H1 (cell line): Measurements from ENCODE around the gene TFF3. TPM values are rescaled to one million over a fixed set of nuclear protein-coding genes. Genes with fewer than 3 reads are reported as not detected.

Experiments
- CTCF ChIA-PET: fragments of 300-600 bp; sonication (Branson Sonifier 250); formaldehyde crosslinking; loops from one replicate; lab custom pipeline; 2021; ENCODE audit not compliant: partially characterized antibody; lab: Charles Lee
- POLR2A ChIA-PET: fragments of 300-600 bp; sonication (Branson Sonifier 250); formaldehyde crosslinking; loops from one replicate; lab custom pipeline; 2021; ENCODE audit warnings: inconsistent platforms; ENCODE audit not compliant: partially characterized antibody; lab: Charles Lee
- DNase-seq, 2 experiments: peaks; one replicate each; pipeline versions ENCODE4 v3.0.0 to v3.0.0-alpha.2; 2010 to 2022; ENCODE audit warnings: low spot score in 2 of 2, low read depth in 1 of 2, mixed read lengths in 1 of 2
- FAIRE-seq: peaks from 2 replicates; lab custom pipeline; 2011; peaks lifted over from hg19 to GRCh38; lab: Jason Lieb, UNC
- H2AFZ ChIP-seq: 2 replicates; pipeline ENCODE4 v1.8.1; 2012; ENCODE audit warnings: low read length, inconsistent platforms
- H2AK5ac ChIP-seq: 2 replicates; pipeline ENCODE4 v1.6.1; 2013; ENCODE audit warnings: low read depth, low read length
- H2BK120ac ChIP-seq: replicated peaks from 2 replicates; pipeline ENCODE3; 2013; ENCODE audit warnings: low read depth, low read length, inconsistent platforms
- H2BK12ac ChIP-seq: 2 replicates; pipeline ENCODE4 v1.6.1; 2013; ENCODE audit warnings: low read depth, low read length
- H2BK15ac ChIP-seq: 2 replicates; pipeline ENCODE4 v1.6.1; 2013; ENCODE audit warnings: low read length
- H2BK20ac ChIP-seq: 2 replicates; pipeline ENCODE4 v1.6.1; 2013; ENCODE audit warnings: low read length
- H2BK5ac ChIP-seq: 2 replicates; pipeline ENCODE4 v1.6.1; 2013; ENCODE audit warnings: low read depth, low read length
- H3K14ac ChIP-seq: 2 replicates; pipeline ENCODE4 v1.6.1; 2013; ENCODE audit warnings: inconsistent platforms; ENCODE audit not compliant: insufficient read length
- H3K18ac ChIP-seq: 2 replicates; pipeline ENCODE4 v1.6.1; 2013; ENCODE audit warnings: low read length; ENCODE audit errors: extremely low read depth
- H3K23ac ChIP-seq: 2 replicates; pipeline ENCODE4 v1.6.1; 2013; ENCODE audit warnings: inconsistent platforms; ENCODE audit not compliant: insufficient read length
- H3K23me2 ChIP-seq: 2 replicates; pipeline ENCODE4 v1.6.1; 2013; ENCODE audit warnings: low read depth, low read length
- H3K27ac ChIP-seq: 2 replicates; pipeline ENCODE4 v1.6.1; 2011; ENCODE audit warnings: low read depth, low read length, inconsistent platforms
- H3K27me3 ChIP-seq, 4 experiments: replicated peaks in 1 of 4; 1 replicate in 1 of 4; 2 replicates in 3 of 4; pipeline versions ENCODE4 v1.6.1 to v1.8.1; 2011 to 2013; ENCODE audit warnings: low read length in 3 of 4, mild to moderate bottlenecking in 3 of 4, inconsistent platforms in 2 of 4, mixed read lengths in 2 of 4, moderate library complexity in 1 of 4; ENCODE audit not compliant: control insufficient read depth in 3 of 4, insufficient read depth in 3 of 4; ENCODE audit errors: extremely low read depth in 1 of 4
- H3K36me3 ChIP-seq, 4 experiments: 2 replicates each; pipeline versions ENCODE4 v1.6.1 to v1.8.1; 2011 to 2013; ENCODE audit warnings: mild to moderate bottlenecking in 4 of 4, low read length in 3 of 4, moderate library complexity in 2 of 4, control low read depth in 1 of 4, inconsistent platforms in 1 of 4; ENCODE audit not compliant: insufficient read depth in 4 of 4, control insufficient read depth in 2 of 4
- H3K4ac ChIP-seq: replicated peaks from 2 replicates; pipeline ENCODE3; 2013; ENCODE audit warnings: low read length, low read depth, mixed read lengths, inconsistent platforms; ENCODE audit not compliant: insufficient read length
- H3K4me1 ChIP-seq, 4 experiments: replicated peaks in 1 of 4; 1 replicate in 1 of 4; 2 replicates in 3 of 4; pipeline versions ENCODE4 v1.6.1 to v1.8.1; 2011 to 2013; ENCODE audit warnings: low read length in 3 of 4, inconsistent platforms in 2 of 4, mixed read lengths in 1 of 4; ENCODE audit not compliant: insufficient read depth in 4 of 4, control insufficient read depth in 3 of 4
- H3K4me2 ChIP-seq, 2 experiments: 2 replicates each; pipeline versions ENCODE4 v1.6.1 to v1.8.1; 2011 to 2013; ENCODE audit warnings: low read depth in 2 of 2, low read length in 2 of 2, control low read depth in 1 of 2, inconsistent platforms in 1 of 2, mild to moderate bottlenecking in 1 of 2; ENCODE audit not compliant: insufficient read depth in 1 of 2
- H3K4me3 ChIP-seq, 4 experiments: fragments of 200-600, 300-600 bp in 1 of 4; sonication (generic), shearing (Covaris generic), sonication (Bioruptor Twin) in 1 of 4; 2 replicates each; pipeline versions ENCODE4 v1.5.1 to v1.8.1; 2011 to 2016; ENCODE audit warnings: low read length in 4 of 4, low read depth in 3 of 4, control low read depth in 2 of 4, inconsistent platforms in 2 of 4, mild to moderate bottlenecking in 2 of 4, mixed read lengths in 1 of 4, moderate library complexity in 1 of 4; ENCODE audit not compliant: insufficient read depth in 2 of 4; ENCODE audit errors: extremely low read depth in 1 of 4
- H3K56ac ChIP-seq: replicated peaks from 2 replicates; pipeline ENCODE3; 2013; ENCODE audit warnings: low read depth, mild to moderate bottlenecking, mixed read lengths, low read length, inconsistent platforms; ENCODE audit not compliant: insufficient read length
- H3K79me1 ChIP-seq: 2 replicates; pipeline ENCODE4 v1.6.1; 2013; ENCODE audit warnings: low read depth, low read length, control low read depth
- H3K79me2 ChIP-seq, 2 experiments: 2 replicates each; pipeline versions ENCODE4 v1.6.1 to v1.8.1; 2012 to 2013; ENCODE audit warnings: low read length in 2 of 2, mild to moderate bottlenecking in 2 of 2, inconsistent platforms in 1 of 2; ENCODE audit not compliant: insufficient read depth in 2 of 2, control insufficient read depth in 1 of 2
- H3K9ac ChIP-seq, 4 experiments: replicated peaks in 1 of 4; 1 replicate in 1 of 4; 2 replicates in 3 of 4; pipeline versions ENCODE4 v1.6.1 to v1.8.1; 2011 to 2013; ENCODE audit warnings: low read depth in 3 of 4, low read length in 3 of 4, control low read depth in 2 of 4, mild to moderate bottlenecking in 2 of 4, moderate library complexity in 2 of 4, inconsistent platforms in 1 of 4; ENCODE audit errors: extremely low read depth in 1 of 4
- H3K9me3 ChIP-seq, 2 experiments: 2 replicates each; pipeline versions ENCODE4 v1.6.1 to v1.8.1; 2012 to 2013; ENCODE audit warnings: mild to moderate bottlenecking in 2 of 2, moderate library complexity in 2 of 2, control low read depth in 1 of 2, inconsistent platforms in 1 of 2, low read depth in 1 of 2, low read length in 1 of 2, mixed read lengths in 1 of 2; ENCODE audit not compliant: insufficient read depth in 2 of 2
- H4K20me1 ChIP-seq, 2 experiments: replicated peaks in 1 of 2; 2 replicates each; pipeline versions ENCODE3 to v1.8.1; 2011 to 2013; ENCODE audit warnings: inconsistent platforms in 2 of 2, low read length in 2 of 2, mild to moderate bottlenecking in 1 of 2; ENCODE audit not compliant: insufficient read depth in 2 of 2, control insufficient read depth in 1 of 2
- H4K5ac ChIP-seq: 2 replicates; pipeline ENCODE4 v1.6.1; 2013; ENCODE audit warnings: low read length, low read depth, mixed read lengths, inconsistent platforms; ENCODE audit not compliant: insufficient read length
- H4K8ac ChIP-seq: 2 replicates; pipeline ENCODE4 v1.8.0; 2013; ENCODE audit warnings: mild to moderate bottlenecking, moderate library complexity, low read length, inconsistent platforms; ENCODE audit not compliant: insufficient read depth; ENCODE audit errors: extremely low read depth
- H4K91ac ChIP-seq: replicated peaks from 2 replicates; pipeline ENCODE3; 2013; ENCODE audit warnings: low read length, mixed read lengths, inconsistent platforms; ENCODE audit not compliant: insufficient read length
- CHD1 ChIP-seq: IDR thresholded peaks from 2 replicates; pipeline ENCODE4 v1.6.1; 2012; ENCODE audit warnings: low read depth, low read length, improper control_type of control experiment
- HDAC2 ChIP-seq, 2 experiments: fragments of 300-600 bp in 1 of 2; sonication (generic) in 1 of 2; IDR thresholded peaks; 2 replicates each; pipeline ENCODE4 v1.6.1; 2011 to 2012; ENCODE audit warnings: low read depth in 2 of 2, low read length in 2 of 2, mild to moderate bottlenecking in 2 of 2, moderate library complexity in 2 of 2, borderline replicate concordance in 1 of 2, inconsistent platforms in 1 of 2
- NANOG ChIP-seq: IDR thresholded peaks from 2 replicates; pipeline ENCODE4 v1.6.1; 2011; ENCODE audit warnings: low read length, low read depth, mild to moderate bottlenecking, inconsistent platforms; ENCODE audit not compliant: insufficient read depth, poor library complexity, severe bottlenecking
- POLR2A ChIP-seq, 2 experiments: IDR thresholded peaks; 1 replicate in 1 of 2; 2 replicates in 1 of 2; pipeline ENCODE4 v1.6.1; 2011; ENCODE audit warnings: low read depth in 2 of 2, low read length in 2 of 2, mild to moderate bottlenecking in 2 of 2; ENCODE audit errors: control extremely low read depth in 1 of 2
- RAD21 ChIP-seq, 2 experiments: IDR thresholded peaks in 1 of 2; conservative IDR thresholded peaks in 1 of 2; 2 replicates each; pipeline ENCODE4 v1.6.1; 2011; ENCODE audit warnings: low read depth in 2 of 2, low read length in 2 of 2, improper control_type of control experiment in 1 of 2, inconsistent platforms in 1 of 2, mild to moderate bottlenecking in 1 of 2, moderate library complexity in 1 of 2
- SP1 ChIP-seq: IDR thresholded peaks from 2 replicates; pipeline ENCODE4 v1.6.1; 2011; ENCODE audit warnings: low read depth, low read length
- SP2 ChIP-seq: IDR thresholded peaks from 2 replicates; pipeline ENCODE4 v1.6.1; 2012; ENCODE audit warnings: mild to moderate bottlenecking, low read length, inconsistent platforms
- SUZ12 ChIP-seq: fragments of 200-600 bp; sonication (generic); IDR thresholded peaks from 2 replicates; pipeline ENCODE4 v1.6.1; 2012; ENCODE audit warnings: mild to moderate bottlenecking, inconsistent platforms, low read length, moderate library complexity, mixed read lengths
- TAF1 ChIP-seq: IDR thresholded peaks from 2 replicates; pipeline ENCODE4 v1.6.1; 2011; ENCODE audit warnings: mild to moderate bottlenecking, low read depth, low read length
- TAF7 ChIP-seq: optimal IDR thresholded peaks from 2 replicates; pipeline ENCODE3; 2011; ENCODE audit warnings: low read depth, mild to moderate bottlenecking, inconsistent platforms, low read length, moderate library complexity, borderline replicate concordance
- TCF12 ChIP-seq: IDR thresholded peaks from 2 replicates; pipeline ENCODE4 v1.6.1; 2011; ENCODE audit warnings: low read depth, mild to moderate bottlenecking, low read length
- YY1 ChIP-seq: IDR thresholded peaks from 2 replicates; pipeline ENCODE4 v1.6.1; 2011; ENCODE audit warnings: low read depth, mild to moderate bottlenecking, low read length
- WGBS, 2 experiments: shearing (Covaris generic) in 1 of 2; methylation state at CpG; one replicate each; pipeline versions ENCODE4 v1.1.6 to v1.1.7; 2013 to 2015; ENCODE audit warnings: low lambda C conversion rate in 2 of 2, mixed read lengths in 2 of 2, inconsistent platforms in 1 of 2, low coverage in 1 of 2, missing lambda C conversion rate in 1 of 2; ENCODE audit not compliant: insufficient replicate concordance in 2 of 2, insufficient coverage in 1 of 2, insufficient read length in 1 of 2; ENCODE audit errors: extremely low coverage in 1 of 2, missing lambda C conversion rate in 1 of 2; 5-methylcytosine and 5-hydroxymethylcytosine counted together
- polyA plus RNA-seq, 7 experiments: library from polyadenylated mRNA; depleted of rRNA in 3 of 7; stranded (reverse) in 5 of 7; unstranded in 2 of 7; fragments of >200 nt in 5 of 7; fragments of 200-250 nt in 2 of 7; gene quantifications; 1 replicate in 5 of 7; 2 replicates in 1 of 7; 4 replicates in 1 of 7; pipeline versions ENCODE4 v1.2.1 to v1.2.3, GENCODE V29; 2011 to 2013; ENCODE audit warnings: missing spikeins in 2 of 7, mixed read lengths in 2 of 7
- total RNA-seq: library from RNA; stranded (reverse); fragmentation: NEBNext Ultra II Directional; extraction: Animal tissue kit (Norgen Biotek cat#: 25700); gene quantifications from 2 replicates; pipeline ENCODE4 v1.2.1, GENCODE V29; 2021
- TF ChIP-seq, protein P1 (sequence below): IDR thresholded peaks from 2 replicates; pipeline ENCODE4 v1.6.1; 2012; ENCODE audit warnings: low read length, inconsistent platforms

The TFF3 gene
- total and polyA plus RNA-seq, 2 of the 8 experiments (the other 6 are each of a cell fraction or from before 2014, with no cell fraction given), result 1.7 to 6.7 TPM

GRCh38 chr21:42353623-42354022 is 38.4 kb upstream of the TFF3 start:
- no peak overlapping the region for H4K8ac ChIP-seq
- H4K91ac ChIP-seq, result no peak overlapping the region
- H2BK15ac ChIP-seq, result no peak overlapping the region
- H3K14ac ChIP-seq, result no peak overlapping the region
- H3K27ac ChIP-seq, result no peak overlapping the region
- no peak overlapping the region for H2BK120ac ChIP-seq
- no peak overlapping the region for H3K23ac ChIP-seq
- WGBS, 2 experiments, result 93% methylated on average over 5 of the region's 5 CpGs; no CpG with 5 or more reads in 1 of the 2 experiments
- H3K23me2 ChIP-seq, result no peaks in the 10 kb centered on the region
- H3K4me1 ChIP-seq, result no peaks in the 10 kb centered on the region
- H4K5ac ChIP-seq, result no peak overlapping the region
- H3K4me3 ChIP-seq, result no peak overlapping the region
- no peak overlapping the region for H3K56ac ChIP-seq
- ChIA-PET POLR2A (no interaction called here), CTCF (interaction anchor here (1.0 to 2.1 kb wide), 2 partner anchors 15 to 44 kb away, joined by 3 to 8 read pairs; no protein-coding TSS in a partner anchor)
- DNase-seq, result no peak
- FAIRE-seq, result no peak
- H3K27me3 ChIP-seq, result no peaks in the 10 kb centered on the region
- H4K20me1 ChIP-seq, result no peaks in the 10 kb centered on the region
- no peak overlapping the region for H3K4me2 ChIP-seq
- H3K4ac ChIP-seq, result no peak overlapping the region
- peaks cover 0 to 3% of the 10 kb centered on the region in 2 experiments; a peak in 1 of 4 replicates for H3K9me3 ChIP-seq
- no peak overlapping the region for H3K18ac ChIP-seq
- no peaks in the 10 kb centered on the region for H3K79me2 ChIP-seq
- no peak overlapping the region for H2BK5ac ChIP-seq
- H2BK20ac ChIP-seq, result no peak overlapping the region
- H3K79me1 ChIP-seq, result no peaks in the 10 kb centered on the region; the same call in 1 of the 2 replicates
- no peak overlapping the region for H2AK5ac ChIP-seq
- no peak overlapping the region for H2AFZ ChIP-seq
- H3K36me3 ChIP-seq, result no peaks in the 10 kb centered on the region
- H2BK12ac ChIP-seq, result no peak overlapping the region
- H3K9ac ChIP-seq, result no peak overlapping the region
- TF ChIP-seq POLR2A (IDR thresholded peaks at IDR 0.05; ENCODE audit: control extremely low read depth in 1 of 2, low read depth in 2 of 2, low read length in 2 of 2) (no peak), YY1 (no peak), TCF12 (no peak), NANOG (no peak), HDAC2 (IDR thresholded peaks at IDR 0.05; ENCODE audit: borderline replicate concordance in 1 of 2, low read depth in 2 of 2, low read length in 2 of 2) (no peak), SUZ12 (no peak), SP2 (no peak), RAD21 (IDR thresholded peaks at IDR 0.05 in 1 of 2, conservative IDR thresholded peaks at IDR 0.05 in 1 of 2; ENCODE audit: low read depth in 2 of 2, low read length in 2 of 2) (no peak), TAF1 (no peak), SP1 (no peak), CHD1 (no peak), TAF7 (no peak)
- TF ChIP-seq, protein P1, sequence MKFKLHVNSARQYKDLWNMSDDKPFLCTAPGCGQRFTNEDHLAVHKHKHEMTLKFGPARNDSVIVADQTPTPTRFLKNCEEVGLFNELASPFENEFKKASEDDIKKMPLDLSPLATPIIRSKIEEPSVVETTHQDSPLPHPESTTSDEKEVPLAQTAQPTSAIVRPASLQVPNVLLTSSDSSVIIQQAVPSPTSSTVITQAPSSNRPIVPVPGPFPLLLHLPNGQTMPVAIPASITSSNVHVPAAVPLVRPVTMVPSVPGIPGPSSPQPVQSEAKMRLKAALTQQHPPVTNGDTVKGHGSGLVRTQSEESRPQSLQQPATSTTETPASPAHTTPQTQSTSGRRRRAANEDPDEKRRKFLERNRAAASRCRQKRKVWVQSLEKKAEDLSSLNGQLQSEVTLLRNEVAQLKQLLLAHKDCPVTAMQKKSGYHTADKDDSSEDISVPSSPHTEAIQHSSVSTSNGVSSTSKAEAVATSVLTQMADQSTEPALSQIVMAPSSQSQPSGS, result no peak
